NCI-H2171 (cell line): ENCODE measurements around the gene HAND2.

Experiments used
- DNase-seq: peaks from one replicate; lab custom pipeline; 2025; lab: John Stamatoyannopoulos, UW

HAND2 gene

DNA sequence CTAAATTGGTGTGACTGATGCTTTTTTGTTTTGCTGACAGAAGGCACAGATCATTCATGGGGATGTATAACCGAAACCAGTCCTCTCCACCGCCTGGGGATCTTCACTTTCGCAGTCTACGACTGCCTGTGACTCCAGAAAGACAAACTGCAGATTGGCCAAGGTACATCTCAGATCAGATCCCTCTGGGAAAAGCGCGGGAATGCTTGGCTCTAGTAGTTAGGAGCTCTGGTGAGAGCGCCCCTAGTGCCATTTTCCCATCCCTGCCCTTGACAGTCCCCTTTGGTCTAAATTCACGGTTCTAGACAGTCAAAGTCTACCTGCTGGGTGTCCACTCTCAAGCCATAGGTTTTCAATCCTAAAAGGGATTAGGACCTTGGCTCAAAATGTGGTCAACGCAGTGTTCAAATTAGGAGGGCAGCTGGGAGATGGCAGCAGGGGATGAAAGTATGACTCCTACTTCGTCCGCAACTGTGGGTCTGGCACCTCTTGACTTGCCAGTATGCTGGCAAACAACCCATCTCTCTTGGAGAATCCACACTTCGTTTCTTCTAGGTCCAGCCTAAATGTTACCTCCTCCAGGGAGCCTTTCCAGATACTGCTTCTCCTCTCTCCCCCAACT lies 6.9 kb upstream of the HAND2 start:
- no peak for DNase-seq

DNA sequence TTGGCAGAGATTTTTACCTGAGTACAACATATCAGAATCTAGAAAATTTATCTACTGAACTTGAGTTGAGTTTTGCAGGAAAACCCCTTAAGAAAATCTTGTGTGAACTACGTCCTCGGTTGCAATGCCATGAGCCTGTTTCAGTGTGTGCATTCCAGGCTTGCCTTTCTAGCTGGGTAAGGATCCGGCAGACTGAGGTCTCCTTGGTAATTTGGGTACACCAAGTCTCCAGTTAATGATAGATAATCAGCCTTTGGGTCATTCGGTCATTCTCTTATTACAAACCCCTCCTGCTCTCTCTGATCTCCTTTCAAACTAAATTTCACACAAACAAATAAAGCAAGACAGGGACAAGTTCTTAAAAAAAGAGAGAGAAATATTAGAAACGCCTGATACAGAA lies 5.9 kb upstream of the HAND2 start:
- DNase-seq: no peak

DNA sequence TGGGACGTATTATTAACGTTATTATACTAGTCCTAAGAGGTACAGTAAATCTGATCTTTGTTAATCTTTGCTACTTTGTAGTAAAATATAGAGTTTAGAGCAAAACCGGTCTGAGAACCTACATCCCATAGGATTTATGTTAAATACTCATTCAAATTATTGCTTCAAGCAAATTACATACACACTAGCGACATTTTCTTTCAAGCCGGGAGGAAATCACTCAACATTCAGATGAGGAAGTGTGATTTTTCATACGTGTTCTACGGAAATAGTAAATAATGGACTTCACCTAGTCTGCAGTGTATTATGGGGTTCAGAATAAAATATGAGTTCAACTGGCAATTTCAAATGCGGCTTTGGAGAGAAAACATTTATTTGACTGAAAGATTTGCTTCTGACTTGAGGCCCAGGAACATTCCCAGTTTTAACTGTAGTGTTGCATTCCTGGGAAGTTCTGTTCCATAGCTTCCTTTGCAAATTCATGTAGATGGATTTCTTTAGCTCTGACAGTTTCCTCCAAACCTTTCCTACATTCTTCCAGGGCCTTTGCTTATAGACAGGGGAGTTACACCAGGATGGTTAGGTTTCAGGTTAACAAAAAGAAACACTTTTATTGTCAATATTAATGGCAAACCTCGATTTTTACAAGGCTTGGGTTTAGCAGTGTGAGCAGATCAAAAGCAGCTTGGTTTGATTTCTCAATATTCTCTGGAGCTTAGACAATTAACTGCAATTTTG lies 5.3 kb upstream of the HAND2 start:
- DNase-seq: no peak

- DNase-seq: no peak
These were observed 4.4 kb upstream of the HAND2 start for GRCh38 chr4:173534434-173534833.

GRCh38 chr4:173532725-173533511 lies 2.9 kb upstream of the HAND2 start:
- DNase-seq: no peak

GRCh38 chr4:173531086-173531965 lies 1.3 kb upstream of the HAND2 start:
- DNase-seq: no peak

DNA sequence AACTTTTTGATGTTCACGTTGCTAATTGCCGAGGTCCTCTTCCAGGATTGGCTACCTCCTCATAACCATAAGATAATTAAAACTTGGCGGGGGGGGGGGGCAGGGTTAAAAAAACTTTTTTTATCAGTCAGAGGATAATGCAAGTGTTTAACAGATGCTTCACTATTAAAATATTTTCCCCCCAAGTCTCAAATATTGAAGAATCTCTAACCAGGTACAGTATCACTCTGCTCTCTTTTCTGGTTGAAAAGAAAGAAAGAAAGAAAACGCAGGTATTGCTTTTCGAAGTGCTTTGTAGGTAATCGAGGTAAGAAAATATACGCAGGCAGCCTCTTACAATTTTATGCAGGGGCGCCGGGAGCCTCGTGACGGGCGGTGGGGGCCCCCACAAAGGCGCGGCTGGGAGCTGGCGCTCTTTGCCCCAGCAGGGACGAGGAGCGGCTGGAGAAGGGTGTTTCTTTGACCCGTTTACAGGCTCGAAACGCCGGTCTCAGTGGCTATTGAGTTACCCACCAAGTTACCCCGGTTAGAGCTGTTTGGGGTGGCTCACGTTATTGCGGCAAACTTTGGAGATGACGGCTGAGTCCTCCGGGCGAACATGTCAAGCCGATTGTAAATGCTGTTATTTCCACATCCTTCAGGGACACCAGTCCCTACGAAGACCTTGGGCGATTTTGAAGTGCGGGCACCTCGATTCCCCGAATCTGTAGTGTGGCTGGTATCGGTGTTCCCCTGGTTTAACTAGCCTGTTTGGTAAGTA lies 477 bp upstream of the HAND2 start:
- no peak for DNase-seq

- DNase-seq: no peak
These were observed 1.4 kb downstream of the HAND2 start for GRCh38 chr4:173528378-173529321.

GRCh38 chr4:173527103-173527891 lies 2.7 kb downstream of the HAND2 start:
- no peak for DNase-seq

GRCh38 chr4:173526724-173527102 lies 3.3 kb downstream of the HAND2 start:
- DNase-seq: no peak

GRCh38 chr4:173526027-173526482 lies 4.0 kb downstream of the HAND2 start:
- DNase-seq: no peak

DNA sequence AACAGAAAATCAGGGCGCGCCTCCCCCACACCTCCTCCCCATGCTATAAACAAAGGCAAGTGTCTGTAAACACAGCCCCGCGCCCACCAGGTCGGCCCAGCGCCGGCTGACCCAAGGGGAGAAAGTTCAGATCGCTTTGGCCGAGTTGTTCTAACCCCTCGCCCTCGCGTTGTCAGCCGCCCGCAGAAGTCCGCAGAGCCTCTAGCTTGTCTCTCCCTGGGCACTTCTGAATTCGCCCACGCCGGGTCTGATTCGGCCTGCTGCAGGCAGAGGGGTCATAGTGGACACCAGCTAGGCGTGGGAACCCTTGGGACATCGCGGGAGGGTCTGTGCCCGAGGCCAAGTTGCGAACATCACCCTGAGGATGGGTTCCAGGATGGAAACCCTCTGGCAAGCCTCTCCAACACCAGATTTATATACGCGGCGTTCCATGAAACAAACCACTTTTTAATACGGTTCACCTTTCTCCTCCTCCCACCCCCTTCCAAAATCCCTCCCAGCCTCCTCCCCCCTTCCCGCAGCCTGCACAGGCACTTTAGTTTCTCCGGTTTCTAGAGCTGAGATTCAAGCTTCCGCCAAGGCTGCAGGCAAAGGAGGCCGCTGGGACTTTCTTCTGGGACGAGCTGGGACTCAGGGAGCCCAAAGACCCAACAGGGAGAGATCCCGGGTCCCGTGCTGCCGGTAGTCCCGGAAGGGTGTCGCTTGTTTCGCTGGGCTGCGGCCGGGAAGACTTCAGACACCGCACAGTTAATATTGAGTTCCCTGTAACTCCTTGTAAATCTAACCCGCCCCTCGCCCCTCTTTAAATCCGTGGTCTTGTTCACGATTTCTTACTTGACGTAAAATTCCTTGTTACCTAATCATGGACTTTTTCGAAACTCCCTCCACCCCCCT lies 4.7 kb downstream of the HAND2 start:
- DNase-seq: no peak

GRCh38 chr4:173524218-173525117 lies 5.6 kb downstream of the HAND2 start:
- DNase-seq: no peak

DNA sequence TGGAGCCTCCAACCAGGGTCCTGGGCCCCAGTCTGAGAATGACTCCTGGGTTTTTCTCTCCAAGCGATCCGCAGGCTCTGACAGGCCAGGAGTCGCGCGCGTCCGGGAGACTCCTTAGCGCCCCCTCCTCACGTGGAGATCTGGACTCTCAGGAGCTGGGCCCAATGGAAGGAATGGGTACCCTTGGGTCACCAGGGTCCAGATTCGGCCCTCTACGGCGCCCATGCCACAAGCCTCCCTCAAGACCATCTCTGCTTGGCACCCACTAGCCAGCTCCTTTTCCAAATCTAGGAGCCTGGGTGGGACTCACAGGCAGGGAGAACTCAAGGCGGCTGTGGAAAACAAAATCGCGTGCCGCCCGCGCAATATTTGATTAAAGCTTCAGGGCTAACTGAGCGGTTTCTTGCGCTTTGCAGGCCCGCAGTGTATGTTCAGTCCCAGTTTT lies 7.1 kb downstream of the HAND2 start:
- no peak for DNase-seq

- DNase-seq: peak; percentile 18
These were observed 7.7 kb downstream of the HAND2 start for GRCh38 chr4:173522160-173522950.

- no peak for DNase-seq
These were observed 8.4 kb downstream of the HAND2 start for GRCh38 chr4:173521467-173522159.
